Measurements from ENCODE around the gene CDK19. TPM values are rescaled to one million over a fixed set of nuclear protein-coding genes. Genes with fewer than 3 reads are reported as not detected.

Gene CDK19
- total and polyA plus RNA-seq, 12 donors, result 3.5 to 59.1 (median 7.9) TPM

- DNase-seq, result no peak
- Histone ChIP-seq H3K4me3 (no peak overlapping the region), H3K9me3 (replicated peaks in 1 of 3) (no peaks in the 10 kb centered on the region), H3K36me3 (replicated peaks in 1 of 2) (no peaks in the 10 kb centered on the region), H3K27ac (no peak overlapping the region), H3K27me3 (no peaks in the 10 kb centered on the region), H3K4me1 (replicated peaks in 1 of 2) (peaks cover 0 to 5% of the 10 kb centered on the region in 2 donors)
- WGBS, 4 donors, result 83 to 92% (median 90%) methylated on average over 3 of the region's 3 CpGs
- intact Hi-C loops (cut with DNase I), result loop anchor here in 1 of 2 donors (10.0 kb wide), 1 partner anchor 105 kb away; no protein-coding TSS in a partner anchor
- TF ChIP-seq CTCF (IDR thresholded peaks at IDR 0.05), result no peak
Measured at GRCh38 chr6:110699780-110700179, 115.5 kb downstream of the CDK19 start.

- Histone ChIP-seq H3K4me1 (replicated peaks in 1 of 2) (no peaks in the 10 kb centered on the region), H3K4me3 (no peak overlapping the region), H3K27me3 (no peaks in the 10 kb centered on the region), H3K9me3 (replicated peaks in 1 of 3) (no peaks in the 10 kb centered on the region), H3K27ac (no peak overlapping the region), H3K36me3 (replicated peaks in 1 of 2) (no peaks in the 10 kb centered on the region)
- TF ChIP-seq CTCF (IDR thresholded peaks at IDR 0.05), result no peak
- no peak for TF ChIP-seq POLR2A (IDR thresholded peaks at IDR 0.05)
- intact Hi-C loops (cut with DNase I), result loop anchor here in 1 of 2 donors (10.0 kb wide), 1 partner anchor 111 kb away; no protein-coding TSS in a partner anchor
- DNase-seq, result no peak
Measured at GRCh38 chr6:110693994-110694393, 121.3 kb downstream of the CDK19 start.

GRCh38 chr6:110693296-110693695 lies 122.0 kb downstream of the CDK19 start:
- WGBS, 4 donors, result 94 to 97% (median 95%) methylated on average over 3 of the region's 3 CpGs

GRCh38 chr6:110690916-110691315 lies 124.4 kb downstream of the CDK19 start:
- WGBS, 4 donors, result 90 to 95% (median 93%) methylated on average over 5 of the region's 5 CpGs
- no peaks in the 10 kb centered on the region for H3K4me1 ChIP-seq (replicated peaks in 1 of 2)

More at GRCh38 chr6:110693296-110693695, 122.0 kb downstream of the CDK19 start:
- Histone ChIP-seq H3K4me1 (replicated peaks in 1 of 2) (no peaks in the 10 kb centered on the region), H3K27ac (no peak overlapping the region), H3K4me3 (no peak overlapping the region), H3K36me3 (replicated peaks in 1 of 2) (no peaks in the 10 kb centered on the region), H3K27me3 (no peaks in the 10 kb centered on the region), H3K9me3 (replicated peaks in 1 of 3) (no peaks in the 10 kb centered on the region)
- intact Hi-C loops (cut with DNase I), result loop anchor here in 1 of 2 donors (10.0 kb wide), 1 partner anchor 112 kb away; no protein-coding TSS in a partner anchor
- no peak for TF ChIP-seq CTCF (IDR thresholded peaks at IDR 0.05)
- TF ChIP-seq POLR2A (IDR thresholded peaks at IDR 0.05), result no peak
- DNase-seq, result no peak

More at GRCh38 chr6:110690916-110691315, 124.4 kb downstream of the CDK19 start:
- H3K4me3 ChIP-seq, result no peak overlapping the region
- no peak for DNase-seq
- intact Hi-C loops (cut with DNase I), result loop anchor here in 1 of 2 donors (10.0 kb wide), 1 partner anchor 114 kb away; no protein-coding TSS in a partner anchor
- H3K36me3 ChIP-seq (replicated peaks in 1 of 2), result no peaks in the 10 kb centered on the region
- TF ChIP-seq CTCF (IDR thresholded peaks at IDR 0.05), result no peak
- no peak for TF ChIP-seq POLR2A (IDR thresholded peaks at IDR 0.05)
- H3K27me3 ChIP-seq, result no peaks in the 10 kb centered on the region
- no peak overlapping the region for H3K27ac ChIP-seq
- no peaks in the 10 kb centered on the region for H3K9me3 ChIP-seq (replicated peaks in 1 of 3)

Measured in adrenal gland (tissue), 12 donors.